22Rv1 (cell line): ENCODE results near the gene TNRC18.

ENCODE experiments used
- ZFX ChIP-seq: fragments of 450-650 bp; IDR thresholded peaks from 2 replicates; pipeline ENCODE4 v1.6.1; 2017; ENCODE audit warnings: antibody characterized with exemption, borderline replicate concordance
- TF ChIP-seq, protein P1 (sequence below): fragments of 450-650 bp; IDR thresholded peaks from 2 replicates; pipeline ENCODE4 v1.5.1; 2017; ENCODE audit warnings: mild to moderate bottlenecking

DNA sequence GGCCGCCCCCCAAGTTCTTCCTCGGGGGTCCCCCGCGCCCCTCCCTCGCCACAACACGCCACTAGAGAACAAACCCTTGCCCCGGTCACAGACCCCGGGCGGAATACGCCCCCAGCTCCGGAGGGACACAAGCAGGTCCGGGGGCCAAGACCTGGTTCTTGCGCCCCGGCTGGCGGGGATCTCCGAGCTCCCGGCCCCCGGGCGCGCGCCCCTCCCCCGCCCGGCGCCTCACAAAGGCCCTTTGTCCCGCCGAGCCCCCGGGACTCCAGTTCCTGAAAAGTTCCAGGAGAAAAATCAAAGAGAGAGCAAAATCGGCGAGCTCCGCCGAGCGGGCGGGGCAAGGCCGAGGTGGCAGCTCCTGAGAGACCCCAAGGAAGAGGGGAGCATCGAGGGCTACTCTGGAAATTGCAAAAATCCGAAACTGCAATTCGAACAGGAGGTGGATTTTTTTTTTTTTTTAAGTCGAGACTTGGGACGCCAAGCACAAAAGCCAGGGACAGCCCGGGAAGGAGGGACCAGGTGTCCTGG lies 4.0 kb downstream of the TNRC18 start:
- TF ChIP-seq, protein P1, sequence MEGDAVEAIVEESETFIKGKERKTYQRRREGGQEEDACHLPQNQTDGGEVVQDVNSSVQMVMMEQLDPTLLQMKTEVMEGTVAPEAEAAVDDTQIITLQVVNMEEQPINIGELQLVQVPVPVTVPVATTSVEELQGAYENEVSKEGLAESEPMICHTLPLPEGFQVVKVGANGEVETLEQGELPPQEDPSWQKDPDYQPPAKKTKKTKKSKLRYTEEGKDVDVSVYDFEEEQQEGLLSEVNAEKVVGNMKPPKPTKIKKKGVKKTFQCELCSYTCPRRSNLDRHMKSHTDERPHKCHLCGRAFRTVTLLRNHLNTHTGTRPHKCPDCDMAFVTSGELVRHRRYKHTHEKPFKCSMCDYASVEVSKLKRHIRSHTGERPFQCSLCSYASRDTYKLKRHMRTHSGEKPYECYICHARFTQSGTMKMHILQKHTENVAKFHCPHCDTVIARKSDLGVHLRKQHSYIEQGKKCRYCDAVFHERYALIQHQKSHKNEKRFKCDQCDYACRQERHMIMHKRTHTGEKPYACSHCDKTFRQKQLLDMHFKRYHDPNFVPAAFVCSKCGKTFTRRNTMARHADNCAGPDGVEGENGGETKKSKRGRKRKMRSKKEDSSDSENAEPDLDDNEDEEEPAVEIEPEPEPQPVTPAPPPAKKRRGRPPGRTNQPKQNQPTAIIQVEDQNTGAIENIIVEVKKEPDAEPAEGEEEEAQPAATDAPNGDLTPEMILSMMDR: no peak
- no peak for TF ChIP-seq ZFX
